ENCODE results near the gene TPMT.
"Not testable (repeated sequence)": the region's sequence is repeated elsewhere in the genome, so short reads cannot be mapped to it uniquely, and the experiment has no call there.

TPMT gene

DNA sequence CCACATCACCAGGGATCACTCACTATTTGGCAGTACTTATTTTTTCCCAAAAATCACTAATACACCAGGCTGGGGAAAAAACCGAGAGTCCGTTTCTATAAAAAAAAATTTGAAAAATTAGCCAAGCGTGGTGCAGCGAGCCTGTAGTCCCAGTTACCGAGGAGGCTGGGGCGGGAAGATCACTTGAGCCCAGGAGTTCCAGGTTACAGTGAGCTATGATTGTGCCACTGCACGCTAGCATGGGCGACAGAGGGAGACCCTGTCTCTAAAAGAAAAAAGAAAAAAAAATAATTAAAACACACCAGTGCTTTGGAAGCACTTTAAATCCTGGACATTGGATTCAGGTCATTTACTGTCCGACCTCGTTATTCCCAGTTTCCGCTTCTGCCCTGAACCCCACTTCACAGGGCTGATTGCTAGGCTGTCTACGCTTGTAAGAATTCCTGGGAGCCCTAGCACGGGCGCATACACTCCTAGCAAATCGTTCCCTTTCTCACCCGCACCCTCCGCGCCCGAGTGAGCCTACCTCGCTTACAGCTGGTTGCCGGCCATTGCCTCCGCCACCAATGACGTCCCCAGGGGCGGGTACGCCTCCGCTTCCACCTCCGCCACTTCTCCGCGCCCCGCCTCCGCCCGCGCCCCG, at the start of gene TPMT:
Gene TPMT (minus strand): TSS at position 571 of the 643 bp plus-strand sequence. CDS start 5,950 bp downstream, outside the sequence.
- DNase-seq (ENCODE audit: low read depth, low spot score): no peak

- DNase-seq (ENCODE audit: low read depth, low spot score): peak; percentile 69
Measured at GRCh38 chr6:18203786-18204185, 48.9 kb upstream of the TPMT start.

GRCh38 chr6:18192026-18192425, 37.1 kb upstream of the TPMT start:
- DNase-seq (ENCODE audit: low read depth, low spot score): no peak

DNA sequence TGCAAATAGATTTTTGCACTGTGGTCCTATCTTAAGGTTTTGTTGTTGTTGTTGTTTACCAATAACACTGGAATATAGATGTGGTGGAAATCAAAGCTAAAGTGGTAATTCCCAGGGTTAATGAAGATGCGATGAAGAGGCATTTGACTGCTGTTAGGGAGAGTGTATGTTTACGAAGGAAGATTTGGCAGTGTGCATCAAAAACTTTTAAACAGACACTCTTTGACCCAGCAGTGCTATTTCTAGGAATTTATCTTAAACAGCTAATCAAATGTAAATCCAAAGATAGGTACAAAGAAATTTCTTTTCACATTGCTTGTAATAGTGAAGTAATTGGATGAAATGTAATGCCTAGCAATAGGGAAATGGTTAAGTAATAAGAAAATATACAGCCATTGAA, 34.3 kb upstream of the TPMT start:
- no peak for DNase-seq (ENCODE audit: low read depth, low spot score)

- no peak for DNase-seq (ENCODE audit: low read depth, low spot score)
Measured at GRCh38 chr6:18187701-18188100, 32.8 kb upstream of the TPMT start.

DNA sequence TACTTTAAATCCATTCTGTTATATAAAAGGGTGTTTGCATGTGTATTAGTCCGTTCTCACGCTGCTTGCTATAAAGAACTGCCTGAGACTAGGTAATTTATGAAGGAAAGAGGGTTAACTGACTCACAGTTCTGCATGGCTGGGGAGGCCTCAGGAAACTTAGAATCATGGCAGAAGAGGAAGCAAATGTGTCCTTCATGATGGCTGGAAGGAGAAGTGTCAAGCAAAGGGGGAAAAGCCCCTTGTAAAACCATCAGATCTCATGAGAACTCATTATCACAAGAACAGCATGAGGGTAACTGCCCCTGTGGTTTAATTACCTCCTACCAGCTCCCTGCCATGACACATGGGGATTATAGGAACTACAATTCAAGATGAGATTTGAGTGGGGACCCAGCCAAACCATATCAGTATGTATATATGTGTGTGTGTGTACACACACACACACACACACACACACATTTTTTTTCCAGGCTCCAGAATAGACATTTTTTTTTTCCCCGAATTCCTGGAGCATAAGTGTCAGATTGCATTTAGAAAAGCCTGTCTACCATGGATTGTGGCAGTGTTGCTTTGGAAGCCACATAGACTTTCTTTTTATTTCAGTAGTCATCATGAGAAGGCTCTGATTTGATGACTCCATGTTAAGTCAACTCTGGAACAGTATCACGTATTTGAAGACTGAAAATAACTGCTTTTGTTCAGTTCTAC, 31.8 kb upstream of the TPMT start:
- DNase-seq (ENCODE audit: low read depth, low spot score): no peak

DNA sequence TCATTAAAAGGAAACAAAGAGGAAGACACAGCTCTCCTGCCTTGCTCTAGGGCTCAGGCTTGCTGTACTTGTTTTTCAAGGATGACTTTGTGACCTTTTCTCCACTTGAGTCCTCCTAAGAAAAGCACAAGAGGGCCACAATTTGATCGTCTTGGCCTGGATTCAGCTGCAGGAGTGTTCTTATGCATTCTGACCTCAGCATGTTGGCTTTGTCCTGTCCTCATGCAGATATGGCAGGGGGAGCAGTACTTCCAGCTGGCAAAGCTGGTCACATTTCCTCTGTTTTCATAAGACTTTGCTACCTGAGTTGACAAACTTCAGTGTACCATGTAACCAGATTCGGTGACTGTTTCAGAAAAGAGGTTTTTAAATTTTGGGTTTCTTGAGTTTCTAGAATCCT, 31.2 kb upstream of the TPMT start:
- DNase-seq (ENCODE audit: low read depth, low spot score): peak; percentile 20

- no peak for DNase-seq (ENCODE audit: low read depth, low spot score)
Measured at GRCh38 chr6:18185624-18186023, 30.7 kb upstream of the TPMT start.

- DNase-seq (ENCODE audit: low read depth, low spot score): peak; percentile 46
Measured at GRCh38 chr6:18183766-18184165, 28.9 kb upstream of the TPMT start.

GRCh38 chr6:18182568-18182967, 27.7 kb upstream of the TPMT start:
- no peak for DNase-seq (ENCODE audit: low read depth, low spot score)

DNA sequence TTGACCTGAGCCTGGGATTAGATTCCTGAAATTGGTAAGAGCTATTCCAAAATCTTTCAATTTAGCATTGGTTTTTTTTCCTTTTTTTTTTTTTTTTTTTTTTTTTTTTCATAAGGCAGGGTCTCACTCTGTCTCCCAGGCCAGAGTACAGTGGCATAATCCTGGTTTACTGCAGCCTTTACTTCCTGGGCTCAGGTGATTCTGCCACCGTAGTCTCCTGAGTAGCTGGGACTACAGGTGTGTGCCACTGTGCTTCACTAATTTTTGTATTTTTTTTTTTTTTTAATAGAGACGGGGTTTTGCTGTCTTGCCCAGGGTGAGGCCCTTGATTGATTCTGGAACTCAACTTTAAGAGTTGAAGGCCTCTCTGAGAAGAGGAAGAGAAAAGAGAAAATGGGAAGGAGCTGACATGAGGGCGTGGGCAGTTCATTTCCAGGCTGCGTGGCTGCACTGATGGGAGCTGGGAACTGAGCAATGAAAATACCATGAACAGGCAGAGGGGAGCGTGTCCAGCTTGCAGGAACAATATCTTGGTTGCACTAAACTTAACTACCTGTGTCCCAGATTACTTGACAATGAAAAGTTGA, 25.0 kb upstream of the TPMT start:
- no peak for DNase-seq (ENCODE audit: low read depth, low spot score)

DNA sequence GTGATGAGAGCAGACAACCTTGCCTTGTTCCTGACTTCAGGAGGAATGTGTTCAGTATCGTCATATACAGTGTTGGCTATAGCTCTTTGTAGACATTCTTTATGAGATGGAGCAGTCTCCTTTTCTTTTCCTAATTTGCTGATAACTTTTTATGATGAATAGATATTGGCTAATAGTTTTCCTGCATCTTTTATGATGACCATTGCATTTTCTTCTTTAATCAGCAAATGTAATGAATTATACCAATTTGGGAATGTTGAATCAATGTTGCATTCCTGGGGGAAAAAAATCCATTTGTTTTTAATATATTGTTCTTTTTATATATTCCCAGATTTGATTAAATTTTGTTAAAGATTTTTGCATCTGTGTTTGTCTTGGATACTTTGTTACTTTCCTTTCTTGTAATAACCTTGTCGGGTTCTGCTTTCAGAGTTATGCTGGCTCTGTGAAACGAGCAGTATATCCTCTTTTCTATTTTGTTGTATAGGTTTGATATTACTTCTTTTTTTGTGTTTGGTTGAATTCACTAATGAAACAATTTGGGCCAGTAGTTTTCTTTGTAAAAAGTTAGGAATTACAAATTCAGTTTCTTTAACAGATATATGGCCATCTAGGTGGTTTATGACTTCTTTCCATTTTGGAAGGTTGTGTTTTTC, 24.2 kb upstream of the TPMT start:
- no peak for DNase-seq (ENCODE audit: low read depth, low spot score)

DNA sequence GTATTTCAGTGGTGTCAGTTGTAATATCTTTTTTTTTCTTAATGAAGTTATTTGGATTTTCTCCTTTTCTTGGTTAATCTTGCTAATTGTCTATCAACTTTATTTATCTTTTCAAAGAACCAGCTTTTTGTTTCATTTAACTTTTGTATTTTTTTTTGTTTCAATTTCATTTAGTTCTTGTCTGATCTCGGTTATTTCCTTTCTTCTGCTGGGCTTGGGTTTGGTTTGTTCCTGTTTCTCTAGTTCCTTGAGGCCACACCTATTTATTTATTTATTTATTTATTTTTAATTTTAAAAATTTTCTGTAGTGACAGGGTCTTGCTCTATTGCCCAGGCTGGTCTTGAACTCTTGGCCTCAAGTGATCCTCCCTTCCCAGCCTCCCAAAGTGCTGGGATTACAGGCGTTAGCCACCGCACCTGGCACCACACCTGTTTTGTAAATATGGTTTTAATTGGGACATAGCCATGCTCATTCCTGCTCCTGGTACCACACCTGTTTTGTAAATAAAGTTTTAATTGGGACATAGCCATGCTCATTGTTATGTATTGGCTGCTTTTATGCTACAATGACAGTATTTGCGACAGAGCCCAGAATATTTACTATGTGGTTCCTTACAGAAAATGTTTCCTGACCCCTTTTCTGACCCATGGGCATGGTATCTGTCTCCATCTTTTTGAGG, 22.5 kb upstream of the TPMT start:
- no peak for DNase-seq (ENCODE audit: low read depth, low spot score)

DNA sequence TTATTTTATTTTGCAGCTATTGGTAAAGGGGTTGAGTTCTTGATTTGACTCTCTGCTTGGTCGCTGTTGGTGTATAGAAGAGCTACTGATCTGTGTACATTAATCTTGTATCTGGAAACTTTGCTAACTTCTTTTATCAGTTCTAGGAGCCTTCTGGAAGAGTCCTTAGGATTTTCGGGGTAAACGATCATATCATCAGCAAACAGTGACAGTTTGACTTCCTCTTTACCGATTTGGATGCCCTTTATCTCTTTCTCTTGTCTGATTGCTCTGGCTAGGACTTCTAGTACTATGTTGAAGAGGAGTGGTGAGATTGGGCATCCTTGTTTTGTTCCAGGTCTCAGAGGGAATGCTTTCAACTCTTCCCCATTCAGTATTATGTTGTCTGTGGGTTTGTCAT, 21.3 kb upstream of the TPMT start:
- DNase-seq (ENCODE audit: low read depth, low spot score): not testable (repeated sequence)

DNA sequence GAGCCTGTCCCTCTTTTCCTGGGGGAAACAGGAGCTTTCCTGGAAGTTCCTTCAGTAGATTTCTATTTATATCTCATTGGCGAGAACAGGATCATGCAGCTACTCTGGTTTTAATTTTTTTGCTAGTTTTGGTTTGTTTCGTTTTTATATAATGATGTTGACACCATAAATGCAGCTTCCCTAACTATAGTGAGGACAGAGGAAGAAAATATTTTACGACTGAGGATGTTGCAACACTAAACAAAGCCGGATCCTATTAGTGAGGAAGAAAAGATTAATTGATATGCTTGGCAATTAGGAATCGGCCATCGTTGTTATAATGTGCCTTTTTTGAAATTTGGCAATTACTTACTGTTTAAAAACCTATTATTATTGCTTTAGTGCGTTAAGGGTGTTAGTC, 17.0 kb upstream of the TPMT start:
- no peak for DNase-seq (ENCODE audit: low read depth, low spot score)

DNA sequence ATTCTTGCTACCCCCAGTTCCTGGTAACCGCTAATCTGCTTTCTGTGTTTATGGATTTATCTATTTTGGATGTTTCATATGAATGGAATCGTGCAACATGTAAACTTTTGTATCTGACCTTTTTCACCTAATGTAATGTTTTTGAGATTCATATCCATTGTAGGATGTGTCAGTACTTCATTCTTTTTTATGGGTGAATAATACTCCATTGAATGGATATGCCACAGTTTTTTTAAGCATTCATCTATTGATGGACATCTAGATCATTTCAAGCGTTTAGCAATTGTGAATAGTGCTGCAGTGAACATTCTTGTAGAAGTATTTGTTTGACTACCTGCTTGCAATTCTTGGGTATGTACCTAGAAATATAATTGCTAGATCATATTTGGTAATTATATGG, 13.4 kb upstream of the TPMT start:
- DNase-seq (ENCODE audit: low read depth, low spot score): no peak

DNA sequence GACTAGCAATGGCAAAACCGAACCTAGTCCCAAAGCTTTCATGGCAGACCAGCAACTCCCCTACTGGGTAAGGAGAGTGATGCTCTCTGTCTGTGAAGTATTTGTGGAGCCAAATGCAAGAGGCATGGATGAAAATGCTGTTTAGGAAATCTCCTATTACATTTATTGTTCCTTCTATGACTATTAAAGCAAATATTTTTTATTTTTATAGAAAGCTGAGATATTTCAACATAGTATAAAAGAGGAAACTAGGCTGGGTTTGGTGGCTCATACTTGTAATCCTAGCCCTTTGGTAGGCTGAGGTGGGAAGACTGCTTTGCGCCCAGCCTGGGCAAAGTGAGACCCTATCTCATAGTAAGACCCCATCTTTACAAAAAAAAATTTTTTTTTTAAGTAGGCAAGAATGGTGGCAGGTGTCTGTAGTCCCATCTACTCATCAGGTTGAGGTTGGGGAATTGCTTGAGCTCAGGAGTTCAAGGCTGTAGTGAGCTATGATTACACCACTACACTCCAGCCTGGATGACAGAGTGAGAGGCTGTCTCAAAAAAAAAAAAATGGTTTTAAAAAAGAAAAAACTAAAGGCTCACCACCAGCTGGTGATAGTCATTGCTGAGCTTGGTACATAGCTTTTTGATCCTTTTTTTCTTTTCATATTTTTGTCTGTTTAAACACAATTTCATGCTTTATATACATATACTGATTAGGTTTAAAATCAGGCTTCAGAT, 11.6 kb upstream of the TPMT start:
- no peak for DNase-seq (ENCODE audit: low read depth, low spot score)

DNA sequence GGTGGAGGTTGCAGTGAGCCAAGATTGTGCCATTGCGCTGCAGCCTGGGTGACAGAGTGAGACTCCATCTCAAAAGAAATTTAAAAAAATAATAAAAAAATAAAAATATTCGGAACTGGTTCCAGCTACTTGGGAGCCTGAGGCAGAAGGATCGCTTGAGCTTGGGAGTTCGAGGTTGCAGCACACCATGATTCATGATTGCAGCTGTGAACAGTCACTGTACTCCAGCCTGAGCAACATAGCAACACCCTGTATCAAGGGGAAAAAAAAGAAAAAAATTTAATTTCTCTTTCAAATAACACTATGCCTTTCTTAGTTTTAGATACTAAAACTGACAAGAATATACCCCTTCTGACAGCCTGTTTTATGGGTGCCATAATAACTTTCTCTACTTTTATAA, 10.9 kb upstream of the TPMT start:
- DNase-seq (ENCODE audit: low read depth, low spot score): no peak

GRCh38 chr6:18162401-18162800, 7.5 kb upstream of the TPMT start:
- no peak for DNase-seq (ENCODE audit: low read depth, low spot score)

DNA sequence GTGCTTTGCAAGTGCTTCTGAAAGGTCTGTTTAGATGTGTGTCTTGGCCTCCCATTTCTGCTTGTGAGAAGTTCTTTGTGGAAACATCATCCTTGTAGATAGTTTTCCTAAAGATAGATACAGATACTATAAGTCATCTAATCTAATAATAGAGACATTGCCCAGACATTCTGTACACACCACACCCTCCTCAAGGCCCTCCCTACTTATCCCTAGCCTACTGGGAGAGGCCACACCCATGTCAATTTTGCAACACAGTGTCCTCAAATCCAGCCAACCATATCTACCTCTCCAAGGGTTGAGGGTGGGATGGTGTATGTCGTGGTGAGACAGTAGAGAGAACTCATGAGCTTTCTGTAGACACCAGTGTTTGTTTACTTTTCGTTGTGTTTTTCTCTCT, 6.6 kb upstream of the TPMT start:
- no peak for DNase-seq (ENCODE audit: low read depth, low spot score)

- no peak for DNase-seq (ENCODE audit: low read depth, low spot score)
Measured at GRCh38 chr6:18160911-18161310, 6.0 kb upstream of the TPMT start.
